Right lobe of liver (tissue), 6 donors: ENCODE measurements around the gene TFB2M. TPM values are rescaled to one million over a fixed set of nuclear protein-coding genes. Genes with fewer than 3 reads are reported as not detected.
A peak's percentile ranks its signal among the peaks of the same experiment; 100 is the strongest.
"Not testable (repeated sequence)": the region's sequence is repeated elsewhere in the genome, so short reads cannot be mapped to it uniquely, and the experiment has no call there.

Source experiments
- ATAC-seq, 4 donors: fragments of 200-7000 bp; cut with Tn5 transposase; one replicate each; pipeline ENCODE4 v1.9.1; 2020; ENCODE audit warnings: mild to moderate bottlenecking in 4 of 4, moderate library complexity in 4 of 4
- DNase-seq, 3 donors: peaks; one replicate each; pipeline ENCODE4 v3.0.0-alpha.2; 2020
- H3K27ac ChIP-seq, 3 donors: fragments of 200-600 bp; one replicate each; pipeline ENCODE4 v1.8.0; 2022
- H3K27me3 ChIP-seq, 2 donors: fragments of 200-600 bp; one replicate each; pipeline ENCODE4 v1.8.0; 2022
- H3K36me3 ChIP-seq, 4 donors: fragments of 200-600 bp; sonication (generic) in 1 of 4; one replicate each; pipeline versions ENCODE4 v1.5.1 to v1.8.0; 2017 to 2022; ENCODE audit warnings: control low read depth in 1 of 4
- H3K4me1 ChIP-seq, 4 donors: fragments of 200-600 bp; sonication (generic) in 1 of 4; one replicate each; pipeline versions ENCODE4 v1.5.1 to v1.8.0; 2017 to 2022; ENCODE audit warnings: control low read depth in 1 of 4
- H3K4me3 ChIP-seq, 3 donors: fragments of 200-600 bp; one replicate each; pipeline ENCODE4 v1.8.0; 2022
- H3K9me3 ChIP-seq, 4 donors: fragments of 200-600 bp; sonication (generic) in 1 of 4; one replicate each; pipeline versions ENCODE4 v1.5.1 to v1.8.0; 2017 to 2022; ENCODE audit warnings: control low read depth in 1 of 4
- POLR2A ChIP-seq: fragments of 450-650 bp; IDR thresholded peaks from one replicate; pipeline ENCODE4 v1.6.1; 2017; ENCODE audit warnings: antibody characterized with exemption, mild to moderate bottlenecking
- WGBS: methylation state at CpG from one replicate; pipeline ENCODE4 v1.1.6; 2018; ENCODE audit warnings: low coverage, low lambda C conversion rate; ENCODE audit not compliant: insufficient coverage; ENCODE audit errors: missing lambda C conversion rate; 5-methylcytosine and 5-hydroxymethylcytosine counted together
- intact Hi-C, 2 donors: fragments of 100-400 bp; cut with DNase I; formaldehyde crosslinking; loops; one replicate each; pipeline versions ENCODE4 v1.11.2 to v1.14.1; 2022
- total RNA-seq, 6 experiments: library from RNA; depleted of rRNA in 2 of 6; stranded (reverse); fragments of >200 nt in 2 of 6; fragmentation: NEBNext Ultra II Directional in 3 of 6; extraction: Animal tissue kit (Norgen Biotek cat#: 25700) in 3 of 6; gene quantifications; one replicate each; pipeline versions ENCODE4 v1.1.0 to v1.2.4, GENCODE V29; 2016 to 2023
- TF ChIP-seq, protein P1 (sequence below), 4 donors: fragments of 200-600 bp in 3 of 4; fragments of 450-650 bp in 1 of 4; IDR thresholded peaks; one replicate each; pipeline versions ENCODE4 v1.5.1 to v1.8.0; 2016 to 2022; ENCODE audit warnings: antibody characterized with exemption in 4 of 4, mild to moderate bottlenecking in 2 of 4
- donor health status: DM: no; HTN: yes; CAD: no.
- donor health status: DM: no; HTN: no; CAD: no.
- donor health status: DM: no; HTN: no; CAD: no.
- donor health status: DM: no; HTN: yes; CAD: no.
- donor health status: DM: no; HTN: yes; CAD: no.

TFB2M gene
- total RNA-seq, 6 experiments from 2014 or later, result 13.1 to 24.8 (median 19.6) TPM

DNA sequence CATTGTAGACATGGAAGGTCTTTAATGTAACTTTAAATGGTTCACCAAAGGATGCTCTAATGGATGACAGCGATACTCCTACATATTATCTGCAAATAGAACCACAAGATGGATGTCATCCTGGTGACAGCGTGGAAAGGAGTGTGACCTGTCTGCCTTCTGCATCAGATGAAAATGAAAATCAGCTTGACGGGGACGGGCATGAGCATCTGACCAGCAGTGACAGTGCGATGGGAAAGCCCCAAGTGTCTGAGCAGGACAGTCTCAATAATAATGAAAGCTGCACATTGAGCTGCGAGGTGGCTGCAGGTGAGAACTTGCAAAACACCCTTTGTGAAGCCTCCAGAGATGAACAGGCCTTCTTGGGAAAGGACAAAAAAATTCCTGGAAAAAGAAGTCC lies 25.4 kb upstream of the TFB2M start:
- 100% methylated on average over 5 of the region's 6 CpGs for WGBS
- H3K27me3 ChIP-seq, result no peaks in the 10 kb centered on the region
- H3K9me3 ChIP-seq, result no peaks in the 10 kb centered on the region
- H3K36me3 ChIP-seq, result peaks cover 0 to 16% (median 6%) of the 10 kb centered on the region in 4 donors
- DNase-seq (no peak), ATAC-seq (no peak)
- peaks cover 0 to 18% (median 4%) of the 10 kb centered on the region in 4 donors for H3K4me1 ChIP-seq
- intact Hi-C loops, result no loop called here
- H3K4me3 ChIP-seq, result no peak overlapping the region
- H3K27ac ChIP-seq, result no peak overlapping the region
- no peak for TF ChIP-seq POLR2A
- TF ChIP-seq, protein P1, sequence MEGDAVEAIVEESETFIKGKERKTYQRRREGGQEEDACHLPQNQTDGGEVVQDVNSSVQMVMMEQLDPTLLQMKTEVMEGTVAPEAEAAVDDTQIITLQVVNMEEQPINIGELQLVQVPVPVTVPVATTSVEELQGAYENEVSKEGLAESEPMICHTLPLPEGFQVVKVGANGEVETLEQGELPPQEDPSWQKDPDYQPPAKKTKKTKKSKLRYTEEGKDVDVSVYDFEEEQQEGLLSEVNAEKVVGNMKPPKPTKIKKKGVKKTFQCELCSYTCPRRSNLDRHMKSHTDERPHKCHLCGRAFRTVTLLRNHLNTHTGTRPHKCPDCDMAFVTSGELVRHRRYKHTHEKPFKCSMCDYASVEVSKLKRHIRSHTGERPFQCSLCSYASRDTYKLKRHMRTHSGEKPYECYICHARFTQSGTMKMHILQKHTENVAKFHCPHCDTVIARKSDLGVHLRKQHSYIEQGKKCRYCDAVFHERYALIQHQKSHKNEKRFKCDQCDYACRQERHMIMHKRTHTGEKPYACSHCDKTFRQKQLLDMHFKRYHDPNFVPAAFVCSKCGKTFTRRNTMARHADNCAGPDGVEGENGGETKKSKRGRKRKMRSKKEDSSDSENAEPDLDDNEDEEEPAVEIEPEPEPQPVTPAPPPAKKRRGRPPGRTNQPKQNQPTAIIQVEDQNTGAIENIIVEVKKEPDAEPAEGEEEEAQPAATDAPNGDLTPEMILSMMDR (IDR thresholded peaks at IDR 0.05), result no peak

DNA sequence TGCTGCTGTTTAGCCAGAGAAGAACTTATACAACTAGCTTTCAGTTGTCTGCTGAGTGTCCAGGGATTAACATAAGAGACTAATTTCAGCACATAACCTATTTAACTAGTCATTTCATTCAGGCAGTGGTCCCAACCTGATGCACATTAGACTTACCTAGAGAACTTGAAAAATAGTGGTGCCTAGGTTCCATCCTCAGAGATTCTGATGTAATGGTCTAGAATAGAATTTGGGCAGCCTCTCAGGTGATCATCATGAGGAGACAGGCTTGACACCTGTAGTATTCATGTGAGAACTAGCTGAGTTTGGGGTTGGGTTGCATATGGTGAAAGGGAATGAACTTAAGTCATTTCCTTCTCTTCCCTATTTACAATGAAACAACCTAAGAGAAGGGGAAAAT lies 25.0 kb upstream of the TFB2M start:
- intact Hi-C loops, result no loop called here
- peaks cover 0 to 16% (median 6%) of the 10 kb centered on the region in 4 donors for H3K36me3 ChIP-seq
- peaks cover 0 to 22% (median 5%) of the 10 kb centered on the region in 4 donors for H3K4me1 ChIP-seq
- no peak overlapping the region for H3K4me3 ChIP-seq
- no peaks in the 10 kb centered on the region for H3K27me3 ChIP-seq
- H3K9me3 ChIP-seq, result no peaks in the 10 kb centered on the region
- DNase-seq, result no peak
- no peak for ATAC-seq
- no peak overlapping the region for H3K27ac ChIP-seq
- TF ChIP-seq POLR2A, result no peak
- TF ChIP-seq, protein P1 (IDR thresholded peaks at IDR 0.05), result no peak

DNA sequence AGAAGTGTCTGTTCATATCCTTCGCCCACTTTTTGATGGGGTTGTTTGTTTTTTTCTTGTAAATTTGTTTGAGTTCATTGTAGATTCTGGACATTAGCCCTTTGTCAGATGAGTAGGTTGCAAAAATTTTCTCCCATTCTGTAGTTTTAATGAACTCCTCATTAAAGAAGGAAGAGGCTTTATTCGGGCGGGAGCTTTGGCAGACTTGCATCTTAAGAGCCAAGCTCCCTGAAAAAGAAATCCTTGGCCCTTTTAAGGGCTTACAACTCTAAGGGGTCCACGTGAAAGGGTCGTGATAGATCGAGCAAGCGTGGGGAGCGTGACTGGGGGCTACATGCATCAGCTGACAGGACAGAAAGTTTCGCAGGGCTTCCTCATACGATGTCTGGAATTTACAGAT lies 23.9 kb upstream of the TFB2M start:
- H3K27ac ChIP-seq, H3K27me3 ChIP-seq, H3K9me3 ChIP-seq, intact Hi-C loops, DNase-seq, ATAC-seq, H3K4me3 ChIP-seq: not testable (repeated sequence)
- Histone ChIP-seq H3K4me1 (peaks cover 0 to 24% (median 5%) of the 10 kb centered on the region in 4 donors), H3K36me3 (peaks cover 0 to 12% (median 3%) of the 10 kb centered on the region in 4 donors)
- 85% methylated on average over 6 of the region's 10 CpGs for WGBS

DNA sequence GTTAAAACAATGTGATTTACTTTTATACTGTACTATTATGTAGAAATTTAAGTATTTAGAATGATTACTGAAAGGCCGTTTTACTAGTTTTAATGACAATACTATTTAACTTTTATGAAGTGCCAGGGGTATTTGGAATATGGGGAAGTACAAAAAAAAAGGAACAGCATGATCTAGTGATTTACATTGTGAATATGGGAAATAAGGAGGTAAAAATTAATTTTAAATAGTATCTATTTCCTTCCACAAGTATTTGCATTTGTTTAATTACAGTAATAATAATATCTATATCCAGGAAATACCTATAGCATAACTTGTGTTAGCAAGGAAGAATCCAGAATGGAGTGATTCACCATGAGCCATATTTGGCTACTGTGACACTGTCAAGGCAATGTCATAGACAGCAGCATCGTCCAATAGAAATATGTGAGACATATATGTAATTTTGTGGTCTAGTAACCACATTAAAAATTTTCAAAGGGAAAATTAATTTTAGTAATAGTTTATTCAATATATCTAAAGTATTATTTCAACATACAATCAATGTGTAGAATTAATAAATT lies 22.2 kb upstream of the TFB2M start:
- TF ChIP-seq, protein P1 (IDR thresholded peaks at IDR 0.05), result no peak
- TF ChIP-seq POLR2A, result no peak
- 55% methylated on average over 2 of the region's 2 CpGs for WGBS
- no peak for ATAC-seq
- no peak overlapping the region for H3K4me3 ChIP-seq
- no peak for DNase-seq
- H3K9me3 ChIP-seq, result no peaks in the 10 kb centered on the region
- peak overlapping the region; percentile 6 to 37 (median 35) for H3K27ac ChIP-seq
- H3K36me3 ChIP-seq, result peaks cover 0 to 12% (median 3%) of the 10 kb centered on the region in 4 donors
- H3K4me1 ChIP-seq, result peaks cover 0 to 37% (median 9%) of the 10 kb centered on the region in 4 donors
- intact Hi-C loops, result no loop called here
- no peaks in the 10 kb centered on the region for H3K27me3 ChIP-seq

DNA sequence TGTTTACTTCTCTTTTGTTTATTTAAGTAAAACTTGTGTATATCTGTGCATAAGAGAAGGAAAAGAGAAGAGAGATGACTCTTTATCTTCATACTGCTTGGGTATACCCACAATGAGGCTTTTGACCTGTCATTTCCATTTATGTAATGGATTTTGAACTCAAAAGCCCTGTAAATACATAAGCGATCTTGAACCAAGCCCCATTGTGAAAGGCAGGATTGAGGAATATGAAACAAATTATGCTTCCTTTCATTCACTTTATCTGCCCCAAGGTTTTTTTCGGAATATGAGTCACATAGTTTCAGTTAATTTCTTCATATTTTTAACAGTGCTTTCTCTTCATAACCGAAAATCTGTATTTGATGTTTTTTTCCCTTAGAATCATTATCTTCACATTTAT lies 21.5 kb upstream of the TFB2M start:
- peak in 2 of 4 donors; percentile 4 to 22 for ATAC-seq
- Histone ChIP-seq H3K4me1 (peaks cover 0 to 37% (median 11%) of the 10 kb centered on the region in 4 donors), H3K36me3 (peaks cover 0 to 12% (median 3%) of the 10 kb centered on the region in 4 donors), H3K27me3 (no peaks in the 10 kb centered on the region), H3K4me3 (no peak overlapping the region), H3K27ac (peak overlapping the region; percentile 6 to 37 (median 35)), H3K9me3 (no peaks in the 10 kb centered on the region)
- no peak for DNase-seq
- intact Hi-C loops, result no loop called here
- 39% methylated on average over 3 of the region's 3 CpGs for WGBS
- TF ChIP-seq, protein P1 (IDR thresholded peaks at IDR 0.05), result no peak
